NCI-H187 (cell line): ENCODE measurements around the gene TEPSIN.

Experiments used
- DNase-seq, 2 experiments: peaks; one replicate each; lab custom pipeline; 2025; lab: John Stamatoyannopoulos, UW

TEPSIN gene

GRCh38 chr17:81197831-81198490, 40.9 kb downstream of the TEPSIN start:
- DNase-seq: no peak

GRCh38 chr17:81197409-81197795, 41.5 kb downstream of the TEPSIN start:
- DNase-seq: no peak

GRCh38 chr17:81196505-81197408, 42.1 kb downstream of the TEPSIN start:
- DNase-seq: no peak

GRCh38 chr17:81195941-81196495, 42.8 kb downstream of the TEPSIN start:
- DNase-seq: no peak

- DNase-seq: no peak
Observed at GRCh38 chr17:81194941-81195901, 43.6 kb downstream of the TEPSIN start.

- DNase-seq: no peak
Observed at GRCh38 chr17:81194225-81194760, 44.6 kb downstream of the TEPSIN start.

GRCh38 chr17:81193470-81194224, 45.2 kb downstream of the TEPSIN start:
- DNase-seq: no peak

- no peak for DNase-seq
Observed at GRCh38 chr17:81193051-81193410, 45.8 kb downstream of the TEPSIN start.

- DNase-seq: no peak
Observed at GRCh38 chr17:81192386-81193050, 46.3 kb downstream of the TEPSIN start.

GRCh38 chr17:81191646-81192045, 47.2 kb downstream of the TEPSIN start:
- DNase-seq: no peak

GRCh38 chr17:81191116-81191515, 47.7 kb downstream of the TEPSIN start:
- DNase-seq: no peak

GRCh38 chr17:81190591-81190990, 48.3 kb downstream of the TEPSIN start:
- no peak for DNase-seq

GRCh38 chr17:81189670-81190530, 49.0 kb downstream of the TEPSIN start:
- no peak for DNase-seq

GRCh38 chr17:81189016-81189415, 49.8 kb downstream of the TEPSIN start:
- no peak for DNase-seq

GRCh38 chr17:81188491-81188840, 50.4 kb downstream of the TEPSIN start:
- DNase-seq: no peak

GRCh38 chr17:81187586-81188490, 51.0 kb downstream of the TEPSIN start:
- DNase-seq: no peak

GRCh38 chr17:81187120-81187519, 51.7 kb downstream of the TEPSIN start:
- DNase-seq: no peak

GRCh38 chr17:81186203-81186602, 52.7 kb downstream of the TEPSIN start:
- DNase-seq: no peak
